Posterior vena cava (tissue), 2 donors: ENCODE results near the gene RFX4. TPM values are rescaled to one million over a fixed set of nuclear protein-coding genes. Genes with fewer than 3 reads are reported as not detected.
"Not testable (repeated sequence)": the region's sequence is repeated elsewhere in the genome, so short reads cannot be mapped to it uniquely, and the experiment has no call there.

Experiments used
- DNase-seq: peaks from one replicate; pipeline ENCODE4 v3.0.0-alpha.2; 2020; ENCODE audit warnings: low spot score
- intact Hi-C, 2 donors: fragments of 100-400 bp; cut with DNase I; formaldehyde crosslinking; loops; one replicate each; pipeline versions ENCODE4 v1.14.1 to v1.14.2; 2022 to 2023
- total RNA-seq, 2 donors: library from RNA; stranded (reverse); fragmentation: NEBNext Ultra II Directional; extraction: Animal tissue kit (Norgen Biotek cat#: 25700); gene quantifications; one replicate each; pipeline ENCODE4 v1.2.1, GENCODE V29; 2021
- donor health status: DM: yes; HTN: yes; CAD: no.
- donor health status: DM: yes; HTN: yes; CAD: no.

Gene RFX4
- total RNA-seq, 2 donors from 2014 or later, result not detected

DNA sequence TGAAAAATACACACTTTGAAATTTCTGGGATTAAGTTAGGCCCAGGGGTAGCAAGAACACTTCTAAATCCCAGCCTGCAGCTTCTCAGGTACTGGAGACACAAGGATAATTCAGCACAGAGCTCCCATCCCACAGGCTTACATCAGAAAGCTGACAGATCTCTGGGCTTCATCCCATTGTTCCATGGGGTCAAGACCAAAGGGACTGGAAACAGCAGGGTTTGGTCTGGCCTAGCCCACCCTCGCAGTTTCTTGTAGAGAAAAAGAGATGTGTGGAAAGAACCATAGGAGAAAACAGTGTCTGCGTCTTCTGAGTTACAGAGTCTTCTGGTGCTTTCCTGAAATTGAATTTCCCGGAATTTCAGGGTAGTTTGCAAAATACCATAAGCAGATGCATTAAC, 132.1 kb downstream of the RFX4 start:
- intact Hi-C loops, result no loop called here
- no peak for DNase-seq

- intact Hi-C loops, result no loop called here
- DNase-seq, result no peak
These were observed 132.8 kb downstream of the RFX4 start for GRCh38 chr12:106715582-106715981.

DNA sequence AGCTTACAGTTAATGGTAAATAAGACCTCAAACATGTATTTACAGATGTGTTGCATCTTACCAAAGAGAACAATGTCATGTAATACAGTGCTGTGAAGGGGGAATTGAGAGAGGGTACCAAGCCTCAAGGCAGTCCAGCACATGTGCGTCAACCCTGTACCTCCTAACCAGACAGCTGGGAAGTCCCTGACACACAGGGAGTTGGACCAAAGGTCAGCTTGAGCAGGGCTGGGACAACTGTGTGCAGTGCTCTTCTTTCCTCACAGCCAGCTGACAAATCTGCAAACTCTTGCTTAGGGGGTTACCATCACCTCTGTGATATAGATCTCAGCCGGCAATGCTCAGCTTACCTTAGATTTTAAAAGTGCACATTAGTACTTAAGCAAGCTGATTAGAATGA, 134.9 kb downstream of the RFX4 start:
- DNase-seq, result no peak
- intact Hi-C loops, result no loop called here

GRCh38 chr12:106719879-106720278, 137.1 kb downstream of the RFX4 start:
- intact Hi-C loops, result no loop called here

GRCh38 chr12:106720696-106721095, 137.9 kb downstream of the RFX4 start:
- DNase-seq, result no peak
- intact Hi-C loops, result no loop called here

More at GRCh38 chr12:106719879-106720278, 137.1 kb downstream of the RFX4 start:
- no peak for DNase-seq

DNA sequence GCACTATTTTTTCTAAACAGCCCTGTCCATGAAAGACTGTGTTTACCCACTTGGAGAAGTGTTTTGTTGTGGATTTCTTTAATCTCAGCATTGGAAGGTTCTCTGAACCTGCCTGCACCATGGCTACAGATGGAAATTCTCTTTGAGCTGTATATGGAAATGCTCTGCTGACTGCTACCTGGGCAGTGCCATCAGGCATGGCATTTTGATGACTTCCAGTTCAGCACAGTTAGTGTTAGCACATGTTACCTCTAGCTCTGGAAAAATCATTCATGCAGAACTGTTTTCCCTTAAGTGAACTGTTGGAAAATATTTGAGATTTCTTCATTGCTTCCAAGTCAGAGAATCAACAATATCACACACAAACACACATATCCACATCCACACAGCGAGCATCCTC, 139.1 kb downstream of the RFX4 start:
- DNase-seq, result no peak
- intact Hi-C loops, result no loop called here

- intact Hi-C loops, result no loop called here
- no peak for DNase-seq
These were observed 140.0 kb downstream of the RFX4 start for GRCh38 chr12:106722837-106723236.

GRCh38 chr12:106723416-106723815, 140.6 kb downstream of the RFX4 start:
- no peak for DNase-seq
- intact Hi-C loops, result no loop called here

GRCh38 chr12:106724116-106724515, 141.3 kb downstream of the RFX4 start:
- no peak for DNase-seq
- intact Hi-C loops, result no loop called here

DNA sequence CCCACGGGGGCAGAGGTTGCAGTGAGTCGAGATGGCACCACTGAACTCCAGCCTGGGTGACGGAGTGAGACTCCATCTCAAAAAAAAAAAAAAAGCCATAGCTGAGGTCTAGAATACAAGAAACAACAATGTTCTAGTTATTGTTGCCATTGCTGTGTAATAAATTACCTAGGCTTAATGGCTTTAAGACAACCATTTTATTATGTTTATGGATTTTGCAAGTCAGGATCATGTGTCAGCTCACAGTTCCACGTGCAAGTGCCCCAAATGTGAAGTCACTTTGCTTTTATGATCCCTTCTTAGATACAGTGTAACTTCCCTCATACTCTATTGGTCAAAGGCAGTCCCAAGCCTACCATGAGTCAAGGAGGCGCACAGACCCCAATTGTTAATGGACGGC, 142.1 kb downstream of the RFX4 start:
- intact Hi-C loops, result no loop called here

GRCh38 chr12:106726603-106727202, 143.9 kb downstream of the RFX4 start:
- DNase-seq, intact Hi-C loops: not testable (repeated sequence)

More for the DNA sequence above, 142.1 kb downstream of the RFX4 start:
- no peak for DNase-seq

- DNase-seq, result no peak
- intact Hi-C loops, result no loop called here
These were observed 146.8 kb downstream of the RFX4 start for GRCh38 chr12:106729611-106730010.

- intact Hi-C loops, result no loop called here
These were observed 150.1 kb downstream of the RFX4 start for GRCh38 chr12:106732890-106733289.

GRCh38 chr12:106733660-106734059, 150.9 kb downstream of the RFX4 start:
- intact Hi-C loops, result no loop called here
- DNase-seq, result no peak

More at GRCh38 chr12:106732890-106733289, 150.1 kb downstream of the RFX4 start:
- no peak for DNase-seq

- DNase-seq, result no peak
- intact Hi-C loops, result no loop called here
These were observed 153.5 kb downstream of the RFX4 start for GRCh38 chr12:106736051-106736957.

GRCh38 chr12:106739318-106739717, 156.5 kb downstream of the RFX4 start:
- DNase-seq, result no peak
- intact Hi-C loops, result no loop called here

DNA sequence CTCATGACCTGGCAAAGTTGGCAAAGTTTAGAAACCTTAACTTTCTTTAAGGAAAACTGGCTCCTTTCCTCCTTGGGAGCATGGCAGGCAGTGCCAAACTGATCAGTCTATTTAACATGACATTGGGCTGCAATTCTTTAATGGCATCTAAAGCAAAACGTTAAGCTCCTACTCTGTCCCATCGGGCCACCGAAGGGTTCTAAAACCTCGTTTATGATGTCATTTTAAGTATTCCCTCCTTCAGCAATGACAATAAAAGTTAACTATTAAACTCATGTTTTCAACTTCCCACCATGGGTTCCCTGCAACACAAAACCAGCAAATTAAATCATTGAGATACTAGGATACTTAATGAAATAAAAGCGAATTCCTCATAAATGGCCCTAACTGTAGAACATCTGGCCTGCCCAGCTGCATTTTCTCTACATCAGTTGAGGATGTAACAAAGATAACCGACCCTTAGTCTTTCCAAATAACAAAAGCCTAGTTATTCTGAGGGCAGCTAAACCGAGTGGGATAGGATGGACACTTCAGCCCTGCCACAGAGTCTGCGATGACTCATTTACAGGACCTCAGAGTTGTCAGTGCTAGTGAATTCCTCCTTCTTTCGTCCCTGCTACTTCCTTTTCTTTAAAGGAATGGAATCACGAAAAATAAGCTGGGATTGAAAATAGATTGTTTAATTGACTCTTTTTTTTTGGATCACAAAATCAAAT, 157.2 kb downstream of the RFX4 start:
- intact Hi-C loops, result no loop called here
- no peak for DNase-seq

DNA sequence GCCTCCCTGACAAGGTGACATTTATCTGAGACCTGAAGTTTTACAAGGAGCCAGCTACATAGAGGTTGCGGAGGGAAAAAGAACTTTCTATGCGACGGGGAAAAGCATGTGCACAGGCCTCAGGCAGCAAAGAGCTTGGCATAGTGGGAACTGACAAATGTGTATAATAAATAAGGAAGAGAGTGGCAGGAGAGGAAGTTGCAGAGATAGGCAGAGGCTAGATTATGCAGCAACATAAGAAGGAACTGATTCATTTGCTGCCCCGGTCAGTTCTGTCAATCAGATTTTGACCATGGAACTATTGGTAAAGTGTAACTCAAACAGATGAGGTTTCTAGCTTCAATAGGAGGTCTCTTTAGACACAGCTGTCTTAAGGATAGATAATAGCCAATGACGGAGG, 158.0 kb downstream of the RFX4 start:
- no peak for DNase-seq
- intact Hi-C loops, result no loop called here

GRCh38 chr12:106741247-106741646, 158.4 kb downstream of the RFX4 start:
- intact Hi-C loops, result no loop called here
- no peak for DNase-seq
